ENCODE measurements around the gene OTOG. TPM values are rescaled to one million over a fixed set of nuclear protein-coding genes. Genes with fewer than 3 reads are reported as not detected.

Gene OTOG
- total RNA-seq, 1 experiment from 2014 or later, result 0.35 TPM

GRCh38 chr11:17643506-17644405 lies 96.7 kb downstream of the OTOG start:
- Histone ChIP-seq H3K79me2 (ENCODE audit: insufficient read depth, low read length) (no peaks in the 10 kb centered on the region), H2BK20ac (ENCODE audit: low read depth, low read length, poor library complexity, severe bottlenecking) (no peak overlapping the region), H4K91ac (ENCODE audit: insufficient read length, low read depth, low read length) (no peak overlapping the region), H4K8ac (replicated peaks; ENCODE audit: insufficient read length, low read depth, low read length) (no peak overlapping the region), H3K23me2 (ENCODE audit: insufficient read length, low read depth, low read length, poor library complexity, severe bottlenecking) (no peaks in the 10 kb centered on the region), H3K4me2 (ENCODE audit: insufficient read depth, insufficient read length, low read length) (no peak overlapping the region), H4K5ac (ENCODE audit: insufficient read length, low read depth, low read length) (no peak overlapping the region), H3K9ac (ENCODE audit: extremely low read depth, insufficient read length, low read length) (no peak overlapping the region), H3K27ac (ENCODE audit: insufficient read length, low read depth, low read length) (no peak overlapping the region), H3K4me1 (ENCODE audit: insufficient read depth, low read length) (peaks cover 5% of the 10 kb centered on the region; the same call in 1 of the 2 replicates), H3K23ac (ENCODE audit: insufficient read length, low read depth, low read length) (no peak overlapping the region), H4K20me1 (ENCODE audit: control insufficient read depth, insufficient read depth, insufficient read length) (no peaks in the 10 kb centered on the region), H3K4ac (ENCODE audit: low read depth, low read length) (no peak overlapping the region), H2BK120ac (ENCODE audit: low read depth, low read length, poor library complexity, severe bottlenecking) (no peak overlapping the region), H2AK5ac (ENCODE audit: insufficient read length, low read length) (no peak overlapping the region), H3K18ac (ENCODE audit: insufficient read length, low read depth, low read length) (no peak overlapping the region), H3T11ph (ENCODE audit: low read length) (no peak overlapping the region), H2AFZ (ENCODE audit: low read length) (no peak overlapping the region), H2BK15ac (ENCODE audit: low read depth, low read length) (no peak overlapping the region), H3K79me1 (ENCODE audit: insufficient read depth, low read depth, low read length, poor library complexity, severe bottlenecking) (no peaks in the 10 kb centered on the region), H2BK12ac (ENCODE audit: insufficient read length, low read depth, low read length) (no peak overlapping the region), H3K9me3 (ENCODE audit: control insufficient read depth, low read depth, low read length) (no peaks in the 10 kb centered on the region), H3K14ac (ENCODE audit: insufficient read depth, low read length) (no peak overlapping the region), H2BK5ac (ENCODE audit: insufficient read length, low read length) (no peak overlapping the region), H3K56ac (ENCODE audit: insufficient read length, low read depth, low read length) (no peak overlapping the region), H3K27me3 (ENCODE audit: insufficient read depth, low read length) (no peaks in the 10 kb centered on the region)
- peaks cover 0 to 6% of the 10 kb centered on the region in 2 experiments; a peak in 2 of 5 replicates for H3K9me3 Mint-ChIP-seq
- no peak for DNase-seq
- no peak for TF ChIP-seq CTCF (conservative IDR thresholded peaks at IDR 0.05)
- H3K27ac Mint-ChIP-seq, result no peak overlapping the region
- peaks cover 20 to 28% of the 10 kb centered on the region in 2 experiments for H3K4me1 Mint-ChIP-seq
- WGBS (ENCODE audit: extremely low coverage, insufficient read length, low lambda C conversion rate), result no CpG with 5 or more reads among the region's 14 CpGs
- peaks cover 0 to 1% (median 0%) of the 10 kb centered on the region in 3 experiments; a peak in 2 of 7 replicates for H3K36me3 Mint-ChIP-seq (ENCODE audit: insufficient read depth in 1 of 3, low read depth in 3 of 3)
- H3K27me3 Mint-ChIP-seq (ENCODE audit: low read depth), result peaks cover 27% of the 10 kb centered on the region
- H3K4me3 Mint-ChIP-seq, result no peak overlapping the region
